Fibroblast of lung (primary cell): ENCODE measurements around the gene AGBL4. TPM values are rescaled to one million over a fixed set of nuclear protein-coding genes. Genes with fewer than 3 reads are reported as not detected.

Source experiments
- DNase-seq, 2 donors: peaks; one replicate each; pipeline versions ENCODE4 v3.0.0 to v3.0.0-alpha.2; 2010; ENCODE audit warnings: low read depth in 2 of 2
- H2AFZ ChIP-seq: 2 replicates; pipeline ENCODE4 v1.5.1; 2012; ENCODE audit warnings: low read length, control low read depth, inconsistent platforms
- H3K27ac ChIP-seq: 2 replicates; pipeline ENCODE4 v1.5.1; 2011; ENCODE audit warnings: low read length, control low read depth; ENCODE audit not compliant: insufficient read depth
- H3K27me3 ChIP-seq: 2 replicates; pipeline ENCODE4 v1.5.1; 2011; ENCODE audit warnings: mild to moderate bottlenecking, low read length; ENCODE audit not compliant: control insufficient read depth, insufficient read depth
- H3K36me3 ChIP-seq: 2 replicates; pipeline ENCODE4 v1.5.1; 2011; ENCODE audit warnings: low read length; ENCODE audit not compliant: control insufficient read depth, insufficient read depth
- H3K4me1 ChIP-seq: 2 replicates; pipeline ENCODE4 v1.5.1; 2011; ENCODE audit warnings: low read length; ENCODE audit not compliant: control insufficient read depth, insufficient read depth; ENCODE audit errors: extremely low read depth
- H3K4me2 ChIP-seq: 2 replicates; pipeline ENCODE4 v1.5.1; 2011; ENCODE audit warnings: low read length, control low read depth; ENCODE audit not compliant: insufficient read depth; ENCODE audit errors: extremely low read depth
- H3K4me3 ChIP-seq, 4 experiments: fragments of 200-600 bp in 1 of 4; sonication (generic) in 1 of 4; replicated peaks in 1 of 4; 2 replicates each; pipeline ENCODE4 v1.5.1; 2011 to 2016; ENCODE audit warnings: low read length in 4 of 4, low read depth in 3 of 4, mild to moderate bottlenecking in 3 of 4, control low read depth in 2 of 4, inconsistent platforms in 1 of 4, mixed read lengths in 1 of 4; ENCODE audit not compliant: insufficient read depth in 1 of 4; ENCODE audit errors: control extremely low read depth in 1 of 4
- H3K79me2 ChIP-seq: 2 replicates; pipeline ENCODE4 v1.5.1; 2012; ENCODE audit warnings: mild to moderate bottlenecking, low read length, inconsistent platforms; ENCODE audit not compliant: control insufficient read depth, insufficient read depth
- H3K9ac ChIP-seq: 2 replicates; pipeline ENCODE4 v1.5.1; 2011; ENCODE audit warnings: mild to moderate bottlenecking, low read length, control low read depth; ENCODE audit not compliant: insufficient read depth
- H3K9me3 ChIP-seq: 2 replicates; pipeline ENCODE4 v1.5.1; 2012; ENCODE audit warnings: low read depth, low read length; ENCODE audit not compliant: control insufficient read depth, insufficient read depth
- H4K20me1 ChIP-seq: 2 replicates; pipeline ENCODE4 v1.5.1; 2011; ENCODE audit warnings: low read length; ENCODE audit not compliant: control insufficient read depth, insufficient read depth; ENCODE audit errors: extremely low read depth
- EZH2 ChIP-seq: IDR thresholded peaks from 2 replicates; pipeline ENCODE4 v1.5.1; 2012; ENCODE audit warnings: low read length, control low read depth, mild to moderate bottlenecking; ENCODE audit errors: missing control alignments
- polyA plus RNA-seq, 2 donors: library from polyadenylated mRNA; depleted of rRNA in 1 of 2; stranded (reverse) in 1 of 2; unstranded in 1 of 2; fragments of >200 nt; gene quantifications; 2 replicates each; pipeline ENCODE4 v1.2.1, GENCODE V29; 2011 to 2012; ENCODE audit warnings: missing spikeins in 1 of 2
- total RNA-seq: library from RNA; depleted of rRNA; stranded (reverse); fragments of >200 nt; gene quantifications from 2 replicates; pipeline ENCODE4 v1.2.1, GENCODE V29; 2014
- TF ChIP-seq, protein P1 (sequence below), 2 donors: IDR thresholded peaks in 1 of 2; conservative IDR thresholded peaks in 1 of 2; 1 replicate in 1 of 2; 2 replicates in 1 of 2; pipeline ENCODE4 v1.5.1; 2011 to 2012; ENCODE audit warnings: low read length in 2 of 2, control low read depth in 1 of 2, inconsistent platforms in 1 of 2, low read depth in 1 of 2, mild to moderate bottlenecking in 1 of 2

Gene AGBL4
- total and polyA plus RNA-seq, 2 donors (not counting 1 experiment from before 2014, with no cell fraction given), result not detected

DNA sequence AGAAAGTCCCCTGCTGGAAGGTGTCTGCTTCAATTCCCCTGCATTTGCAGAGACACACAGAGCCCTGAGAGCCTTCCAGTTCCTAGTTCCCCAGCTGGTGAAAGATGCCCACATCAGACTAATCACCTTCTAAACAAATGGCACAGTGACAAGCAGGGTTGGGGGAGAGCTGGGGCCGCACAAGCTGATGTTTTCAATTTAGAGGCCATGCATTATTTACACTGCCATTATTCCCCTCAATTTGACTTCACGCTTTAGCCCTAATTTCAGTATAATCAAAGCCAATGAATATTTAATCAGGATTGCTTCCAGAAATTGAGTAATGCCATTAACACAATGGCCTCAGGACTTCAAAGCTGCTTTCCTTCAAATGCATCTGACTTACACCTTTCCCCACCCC, 1328.6 kb downstream of the AGBL4 start:
- Histone ChIP-seq H4K20me1 (no peaks in the 10 kb centered on the region), H3K9me3 (no peaks in the 10 kb centered on the region), H2AFZ (no peak overlapping the region), H3K4me3 (no peak overlapping the region), H3K36me3 (no peaks in the 10 kb centered on the region), H3K27me3 (no peaks in the 10 kb centered on the region), H3K27ac (no peak overlapping the region), H3K9ac (no peak overlapping the region), H3K4me2 (no peak overlapping the region), H3K4me1 (no peaks in the 10 kb centered on the region), H3K79me2 (no peaks in the 10 kb centered on the region)
- no peak for DNase-seq
- TF ChIP-seq, protein P1, sequence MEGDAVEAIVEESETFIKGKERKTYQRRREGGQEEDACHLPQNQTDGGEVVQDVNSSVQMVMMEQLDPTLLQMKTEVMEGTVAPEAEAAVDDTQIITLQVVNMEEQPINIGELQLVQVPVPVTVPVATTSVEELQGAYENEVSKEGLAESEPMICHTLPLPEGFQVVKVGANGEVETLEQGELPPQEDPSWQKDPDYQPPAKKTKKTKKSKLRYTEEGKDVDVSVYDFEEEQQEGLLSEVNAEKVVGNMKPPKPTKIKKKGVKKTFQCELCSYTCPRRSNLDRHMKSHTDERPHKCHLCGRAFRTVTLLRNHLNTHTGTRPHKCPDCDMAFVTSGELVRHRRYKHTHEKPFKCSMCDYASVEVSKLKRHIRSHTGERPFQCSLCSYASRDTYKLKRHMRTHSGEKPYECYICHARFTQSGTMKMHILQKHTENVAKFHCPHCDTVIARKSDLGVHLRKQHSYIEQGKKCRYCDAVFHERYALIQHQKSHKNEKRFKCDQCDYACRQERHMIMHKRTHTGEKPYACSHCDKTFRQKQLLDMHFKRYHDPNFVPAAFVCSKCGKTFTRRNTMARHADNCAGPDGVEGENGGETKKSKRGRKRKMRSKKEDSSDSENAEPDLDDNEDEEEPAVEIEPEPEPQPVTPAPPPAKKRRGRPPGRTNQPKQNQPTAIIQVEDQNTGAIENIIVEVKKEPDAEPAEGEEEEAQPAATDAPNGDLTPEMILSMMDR (conservative IDR thresholded peaks at IDR 0.05 in 1 of 2, IDR thresholded peaks at IDR 0.05 in 1 of 2; ENCODE audit: low read depth in 1 of 2, low read length in 2 of 2), result no peak
- no peak for TF ChIP-seq EZH2

DNA sequence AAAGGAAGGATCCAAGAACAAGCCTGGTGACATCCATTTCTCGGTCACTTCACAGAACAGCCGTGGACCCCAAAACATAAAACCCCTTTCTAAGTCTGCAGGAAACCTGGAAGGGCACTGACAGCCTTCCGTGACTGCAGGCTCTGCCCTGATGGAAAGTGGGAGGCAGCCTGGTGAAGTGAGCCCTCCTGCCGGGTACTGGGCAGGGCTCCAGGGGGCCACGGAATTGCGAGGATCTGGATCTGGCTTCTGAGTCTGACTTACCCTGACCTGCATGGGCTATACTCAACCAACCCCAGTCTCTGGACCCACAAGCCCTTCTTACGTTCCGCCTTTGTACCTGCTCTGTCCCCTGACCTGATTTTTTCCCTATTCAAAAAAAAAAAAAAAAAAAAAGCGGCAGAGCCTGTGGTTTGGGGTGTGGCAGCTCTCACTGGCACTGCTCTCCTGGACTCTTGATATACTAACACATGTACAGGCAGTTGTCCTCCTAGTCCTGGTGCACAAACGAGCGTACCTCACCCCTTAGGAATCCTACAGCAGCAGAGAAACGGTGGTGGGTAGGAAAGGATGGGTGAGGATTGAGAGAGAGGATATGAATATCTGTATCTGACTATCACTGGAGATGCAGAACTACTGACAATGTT, 1330.0 kb downstream of the AGBL4 start:
- Histone ChIP-seq H3K4me3 (no peak overlapping the region), H3K9me3 (no peaks in the 10 kb centered on the region), H3K4me1 (no peaks in the 10 kb centered on the region), H3K4me2 (no peak overlapping the region), H3K27me3 (no peaks in the 10 kb centered on the region), H3K27ac (no peak overlapping the region), H2AFZ (no peak overlapping the region), H3K9ac (no peak overlapping the region), H3K36me3 (no peaks in the 10 kb centered on the region), H4K20me1 (no peaks in the 10 kb centered on the region), H3K79me2 (no peaks in the 10 kb centered on the region)
- no peak for TF ChIP-seq EZH2
- TF ChIP-seq, protein P1 (conservative IDR thresholded peaks at IDR 0.05 in 1 of 2, IDR thresholded peaks at IDR 0.05 in 1 of 2; ENCODE audit: low read depth in 1 of 2, low read length in 2 of 2), result no peak
- DNase-seq, result no peak

DNA sequence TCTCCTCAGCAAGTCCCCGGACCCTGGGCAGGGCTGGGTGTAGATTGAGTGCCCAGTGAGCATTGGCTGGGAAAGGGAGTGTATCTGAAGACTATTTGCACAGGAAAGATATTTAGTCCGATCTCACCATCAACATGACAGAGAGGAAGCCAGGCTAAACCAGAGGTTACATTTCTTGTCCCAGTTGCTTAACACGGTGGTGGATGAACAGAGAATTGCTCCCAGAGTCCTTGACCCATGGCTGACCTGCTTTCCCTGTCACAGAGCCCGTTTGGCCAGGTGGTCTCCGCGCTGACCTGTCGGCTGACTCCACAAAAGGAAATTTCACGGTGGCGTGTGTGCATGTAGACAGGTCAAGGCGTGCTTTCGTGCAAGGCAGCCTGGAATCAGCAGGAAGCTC, 1330.6 kb downstream of the AGBL4 start:
- no peak overlapping the region for H3K27ac ChIP-seq
- no peaks in the 10 kb centered on the region for H3K4me1 ChIP-seq
- no peak for TF ChIP-seq EZH2
- TF ChIP-seq, protein P1 (conservative IDR thresholded peaks at IDR 0.05 in 1 of 2, IDR thresholded peaks at IDR 0.05 in 1 of 2; ENCODE audit: low read depth in 1 of 2, low read length in 2 of 2), result no peak
- no peaks in the 10 kb centered on the region for H3K9me3 ChIP-seq
- no peak overlapping the region for H3K4me3 ChIP-seq
- no peaks in the 10 kb centered on the region for H3K27me3 ChIP-seq
- no peaks in the 10 kb centered on the region for H4K20me1 ChIP-seq
- no peak for DNase-seq
- no peaks in the 10 kb centered on the region for H3K36me3 ChIP-seq
- no peak overlapping the region for H3K4me2 ChIP-seq
- no peak overlapping the region for H2AFZ ChIP-seq
- H3K79me2 ChIP-seq, result no peaks in the 10 kb centered on the region
- no peak overlapping the region for H3K9ac ChIP-seq
